Stimulated activated CD4-positive, alpha-beta T cell treated with anti-CD3 and anti-CD28 coated beads, Interleukin-4, amount 100 ng/mL, for 24 hours (primary cell): ENCODE data around the gene MRTFB.

Source experiments
- DNase-seq: peaks from one replicate; pipeline ENCODE4 v3.0.0-alpha.2; 2020

Gene MRTFB

DNA sequence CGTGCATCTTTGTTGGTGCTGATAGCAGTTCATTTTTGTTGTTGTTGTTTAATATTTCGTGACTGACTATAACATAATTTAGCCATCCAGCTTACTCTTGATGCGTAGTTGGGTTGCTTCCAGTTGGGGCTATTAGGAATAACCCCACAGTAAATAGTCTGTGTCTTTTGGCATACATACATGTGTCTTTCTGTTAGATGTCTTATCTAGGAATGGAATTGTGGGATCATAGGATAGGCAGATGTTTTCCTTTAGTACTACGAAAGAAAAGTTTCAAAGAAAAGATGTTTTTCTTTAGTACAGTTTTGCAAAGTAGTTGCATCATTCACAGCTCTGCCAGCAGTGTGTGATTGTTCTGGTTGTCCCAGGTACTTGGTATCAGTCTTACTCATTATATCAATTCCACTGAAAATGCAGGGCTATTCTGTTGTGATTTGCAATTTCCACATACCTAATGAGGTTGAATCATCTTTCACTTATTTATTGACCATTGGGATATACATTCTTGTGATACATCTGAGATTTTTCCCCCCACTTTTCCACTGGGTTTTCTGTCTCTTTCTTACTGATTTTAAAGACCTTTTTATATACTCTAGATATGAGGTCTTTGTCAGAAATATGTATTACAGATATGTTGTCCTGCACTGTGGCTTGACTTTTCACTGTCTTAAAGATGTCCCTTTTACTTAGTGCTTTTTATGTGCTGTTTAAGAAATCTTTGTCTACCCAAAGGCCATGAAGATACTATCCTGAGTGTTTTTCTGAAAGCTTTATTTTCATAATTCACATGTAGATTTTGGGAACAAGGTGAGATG, 173.3 kb downstream of the MRTFB start:
- no peak for DNase-seq

GRCh38 chr16:14248791-14249190, 177.7 kb downstream of the MRTFB start:
- no peak for DNase-seq

- DNase-seq: peak; percentile 50
These were observed 178.3 kb downstream of the MRTFB start for GRCh38 chr16:14249291-14250032.

DNA sequence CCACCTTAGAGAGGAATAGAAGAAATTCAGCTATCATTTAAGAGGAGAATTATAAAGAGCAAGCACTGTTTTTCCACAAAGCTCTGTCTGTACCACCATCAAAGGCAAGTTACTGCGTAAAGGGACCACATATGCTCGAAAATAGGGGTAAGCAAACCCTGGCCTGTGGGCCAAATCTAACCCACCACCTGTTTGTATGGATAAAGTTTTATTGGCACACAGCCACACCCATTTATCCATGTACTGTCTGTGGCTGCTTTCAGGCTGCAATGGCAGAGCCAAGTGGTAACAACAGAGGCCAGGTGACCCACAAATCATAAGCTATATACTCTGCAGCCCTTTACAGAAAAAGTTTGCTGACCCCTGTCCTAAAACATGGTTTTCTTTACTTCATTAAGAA, 180.3 kb downstream of the MRTFB start:
- no peak for DNase-seq

DNA sequence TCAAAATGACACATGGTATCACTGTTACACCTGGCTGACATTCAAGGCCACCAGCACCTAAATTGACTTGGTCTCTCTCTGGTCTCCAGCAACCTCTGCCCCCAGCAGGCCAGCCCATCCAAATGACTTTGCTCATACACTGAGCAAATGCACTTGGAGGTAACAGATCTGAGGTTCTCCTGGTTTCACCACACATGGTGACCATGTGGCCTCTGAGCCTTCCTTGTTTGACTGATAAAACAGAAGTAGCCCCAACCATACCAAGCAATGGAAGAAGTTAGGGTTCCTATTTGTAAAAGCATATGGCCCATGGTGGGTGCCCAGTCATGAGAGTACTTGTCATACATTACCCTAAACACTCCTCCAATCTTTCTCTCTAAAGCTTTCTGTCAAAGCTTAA, 181.7 kb downstream of the MRTFB start:
- DNase-seq: no peak

- DNase-seq: no peak
These were observed 191.9 kb downstream of the MRTFB start for GRCh38 chr16:14263011-14263410.

DNA sequence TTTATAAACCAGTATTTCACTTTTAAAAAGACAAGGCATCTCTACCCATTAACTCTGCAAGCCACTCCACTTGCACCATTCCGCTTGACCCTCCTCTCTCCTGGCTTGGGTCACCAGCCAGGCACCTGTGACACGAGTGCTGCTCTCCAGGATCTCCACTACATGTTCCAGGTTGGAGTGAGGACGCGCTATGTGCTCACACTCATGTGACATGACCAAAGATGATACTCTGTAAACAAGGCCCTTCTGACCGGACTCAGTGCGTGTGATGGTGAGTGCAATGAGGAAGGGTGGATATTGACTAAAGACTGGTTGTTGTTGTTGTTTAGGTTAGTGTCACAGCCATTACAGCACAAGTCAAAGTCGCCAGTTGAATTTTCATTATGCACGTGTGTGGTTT, 192.7 kb downstream of the MRTFB start:
- no peak for DNase-seq

- DNase-seq: no peak
These were observed 193.3 kb downstream of the MRTFB start for GRCh38 chr16:14264327-14264943.

DNA sequence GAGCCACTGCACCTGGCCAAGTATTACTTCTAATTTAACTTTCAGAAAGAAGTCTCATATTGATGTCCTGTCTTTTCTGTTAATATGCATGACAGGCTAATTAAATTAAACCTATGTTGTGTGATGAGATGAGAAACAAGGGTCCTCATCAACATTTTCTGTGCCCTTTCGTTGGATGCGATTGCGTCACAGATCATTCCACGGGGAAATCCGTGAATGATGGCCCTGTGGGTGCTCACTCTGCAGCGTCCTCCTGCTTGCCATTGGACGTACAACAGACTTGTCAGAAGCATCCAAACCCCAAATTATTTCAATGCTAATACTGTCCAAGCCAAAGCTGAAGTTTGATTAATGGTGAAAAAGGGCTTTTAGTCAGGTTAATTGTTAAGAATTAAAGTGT, 197.0 kb downstream of the MRTFB start:
- no peak for DNase-seq

- DNase-seq: no peak
These were observed 204.8 kb downstream of the MRTFB start for GRCh38 chr16:14275934-14276333.

DNA sequence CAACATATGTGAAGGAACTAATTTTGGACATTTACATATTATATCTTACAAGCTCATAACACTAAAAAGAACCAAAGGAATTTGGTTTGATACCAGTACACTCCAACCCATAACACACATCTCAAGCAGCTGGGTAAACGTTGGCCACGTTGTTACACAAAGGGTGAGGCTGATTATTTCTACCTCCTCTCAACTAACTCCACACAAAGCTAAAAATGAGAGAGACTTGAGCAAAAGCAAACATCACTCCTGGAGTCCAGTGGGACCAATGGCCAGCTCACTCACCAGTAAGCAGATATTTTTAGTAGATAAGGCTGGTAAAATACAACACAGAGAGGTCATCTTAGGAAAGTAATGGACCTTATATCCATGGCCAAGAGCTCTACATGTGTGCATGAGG, 207.6 kb downstream of the MRTFB start:
- DNase-seq: no peak

DNA sequence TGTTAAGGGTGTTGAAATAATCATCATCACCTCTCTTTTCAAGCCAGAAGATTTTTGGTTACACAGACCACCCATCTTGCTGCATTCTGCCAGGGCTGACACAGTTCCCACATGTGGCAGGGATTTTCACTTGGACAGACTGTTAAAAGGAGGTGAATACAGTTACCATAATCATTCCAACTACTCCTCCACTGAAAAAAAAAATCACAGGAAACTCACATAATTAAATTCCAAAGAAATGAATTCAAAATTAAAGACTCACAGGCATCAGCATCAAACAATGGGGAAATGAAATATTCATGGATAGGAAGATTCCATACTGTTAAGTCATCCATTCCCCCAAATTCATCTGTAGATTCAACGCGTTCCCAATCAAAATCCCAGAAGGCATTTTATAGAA, 209.4 kb downstream of the MRTFB start:
- no peak for DNase-seq

GRCh38 chr16:14283786-14284185, 212.7 kb downstream of the MRTFB start:
- DNase-seq: no peak

- no peak for DNase-seq
These were observed 213.3 kb downstream of the MRTFB start for GRCh38 chr16:14284371-14284770.

DNA sequence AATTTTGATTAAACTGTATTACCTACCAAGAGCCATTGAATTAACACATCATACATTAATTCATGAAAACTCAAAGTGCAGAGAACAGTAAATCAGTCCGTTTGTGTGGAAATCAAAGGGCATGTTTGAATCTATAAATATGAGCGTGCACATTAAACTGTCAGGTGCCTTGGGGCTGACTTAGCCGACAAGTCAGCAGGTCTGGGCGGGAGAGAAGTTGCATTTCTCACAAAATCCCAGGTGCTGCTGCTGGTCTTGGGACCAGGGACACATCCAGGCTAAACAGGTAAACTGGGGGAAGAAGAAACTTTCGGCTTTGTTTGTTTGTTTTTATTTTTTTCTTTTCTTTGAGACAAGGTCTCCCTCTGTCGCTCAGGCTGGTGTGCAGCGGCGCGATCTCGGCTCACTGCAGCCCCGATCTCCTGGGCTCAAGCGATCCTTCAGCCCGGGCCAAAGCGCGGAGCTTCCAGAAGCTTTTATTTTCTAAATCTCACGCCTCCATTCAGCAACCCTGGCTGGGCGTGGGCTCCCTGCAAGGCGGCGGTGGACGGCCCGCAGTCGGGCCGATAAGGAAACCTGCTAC, 213.9 kb downstream of the MRTFB start:
- no peak for DNase-seq

GRCh38 chr16:14285513-14286367, 214.6 kb downstream of the MRTFB start:
- peak; percentile 94 for DNase-seq

DNA sequence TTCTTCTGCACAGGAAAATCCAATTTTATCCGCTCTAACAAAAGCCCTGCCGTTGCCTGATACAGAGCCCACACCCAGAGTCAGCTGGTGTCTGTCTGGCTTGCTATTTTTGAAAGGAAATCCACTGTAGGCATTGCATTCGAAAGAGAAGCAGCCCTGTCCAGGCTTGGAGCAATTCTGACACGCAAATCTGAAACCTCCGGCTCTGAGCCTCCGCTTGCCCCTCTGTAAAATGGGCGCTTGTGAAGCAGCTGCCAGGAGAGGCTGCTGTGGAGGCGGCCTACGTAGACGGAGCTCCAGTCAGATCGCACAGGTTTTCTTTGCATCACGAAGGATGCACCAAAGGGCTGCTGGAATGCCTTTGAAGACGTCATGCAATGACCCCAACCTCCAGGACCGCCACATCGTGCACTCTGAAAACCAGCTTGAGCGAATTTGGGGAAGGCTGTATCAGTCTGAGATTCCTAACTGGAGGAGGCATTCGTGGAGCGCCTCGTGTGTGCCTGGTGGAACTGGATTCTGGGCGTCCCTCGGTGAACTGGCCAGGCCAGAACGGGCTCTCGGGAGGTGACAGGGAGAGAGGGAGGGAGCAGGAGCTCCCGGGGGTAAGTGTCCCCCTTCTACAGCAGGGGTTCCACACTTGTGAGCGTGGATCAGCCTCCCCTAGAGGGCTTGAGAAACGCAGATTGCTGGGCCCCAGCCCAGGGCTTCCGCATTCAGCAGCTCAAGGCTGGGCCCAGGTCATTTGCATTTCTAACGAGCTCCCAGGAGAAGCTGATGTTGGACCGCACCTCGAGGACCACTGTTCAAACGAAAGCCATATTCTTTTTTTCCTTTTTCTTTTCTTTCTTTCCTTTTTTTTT, 215.5 kb downstream of the MRTFB start:
- DNase-seq: peak; percentile 29

- DNase-seq: peak; percentile 40
These were observed 218.7 kb downstream of the MRTFB start for GRCh38 chr16:14289692-14290340.

GRCh38 chr16:14291286-14291685, 220.2 kb downstream of the MRTFB start:
- no peak for DNase-seq

GRCh38 chr16:14292051-14292825, 221.1 kb downstream of the MRTFB start:
- no peak for DNase-seq
